PC-9 (cell line): Measurements from ENCODE around the gene RIMS1. TPM values are rescaled to one million over a fixed set of nuclear protein-coding genes. Genes with fewer than 3 reads are reported as not detected.

Experiments used
- BruUV-seq: library from RNA; stranded (reverse); fragments of 400-500 nt; replicated peaks from 2 replicates; lab custom pipeline; 2021; lab: Mats Ljungman, UMichigan
- CTCF ChIA-PET: fragments of 300-600 bp; sonication (Branson Sonifier 250); formaldehyde crosslinking; loops from one replicate; lab custom pipeline; 2022; ENCODE audit warnings: antibody characterized with exemption; lab: Charles Lee
- POLR2A ChIA-PET: fragments of 300-600 bp; sonication (Branson Sonifier 250); formaldehyde crosslinking; loops from one replicate; lab custom pipeline; 2022; ENCODE audit warnings: antibody characterized with exemption; ENCODE audit not compliant: unreplicated experiment; lab: Charles Lee
- DNase-seq, 2 experiments: peaks; one replicate each; pipeline versions ENCODE4 v3.0.0 to v3.0.0-alpha.2; 2015 to 2022; ENCODE audit warnings: mixed read lengths in 1 of 2
- H2AFZ ChIP-seq: fragments of 200-600 bp; sonication (generic); 2 replicates; pipeline ENCODE4 v1.8.1; 2017; ENCODE audit warnings: antibody characterized with exemption
- H3F3A ChIP-seq: fragments of 200-600 bp; sonication (generic); 2 replicates; pipeline ENCODE4 v1.8.1; 2017; ENCODE audit warnings: antibody characterized with exemption, mild to moderate bottlenecking, low read depth; ENCODE audit not compliant: insufficient read depth
- H3K27ac ChIP-seq: fragments of 200-600 bp; sonication (generic); 2 replicates; pipeline ENCODE4 v1.6.1; 2016; ENCODE audit warnings: mixed run types
- H3K27me3 ChIP-seq: fragments of 200-600 bp; sonication (generic); 2 replicates; pipeline ENCODE4 v1.6.1; 2016; ENCODE audit warnings: low read depth, mixed run types; ENCODE audit not compliant: insufficient read depth
- H3K36me3 ChIP-seq: fragments of 200-600 bp; sonication (generic); 2 replicates; pipeline ENCODE4 v1.6.1; 2016; ENCODE audit warnings: low read depth, mixed run types
- H3K4me1 ChIP-seq: fragments of 200-600 bp; sonication (generic); replicated peaks from 2 replicates; pipeline ENCODE4 v1.6.1; 2016; ENCODE audit warnings: mixed run types; ENCODE audit not compliant: insufficient read depth
- H3K4me2 ChIP-seq: fragments of 200-600 bp; sonication (generic); 2 replicates; pipeline ENCODE4 v1.6.1; 2017; ENCODE audit warnings: mixed run types
- H3K4me3 ChIP-seq: fragments of 200-600 bp; sonication (generic); 2 replicates; pipeline ENCODE4 v1.6.1; 2016; ENCODE audit warnings: mixed run types
- H3K79me2 ChIP-seq: fragments of 200-600 bp; sonication (generic); 2 replicates; pipeline ENCODE4 v1.6.1; 2017; ENCODE audit warnings: low read depth, mixed run types
- H3K9me2 ChIP-seq: fragments of 200-600 bp; sonication (generic); 2 replicates; pipeline ENCODE4 v1.8.1; 2017; ENCODE audit warnings: mild to moderate bottlenecking; ENCODE audit not compliant: insufficient read depth
- H3K9me3 ChIP-seq: fragments of 200-600 bp; sonication (generic); 2 replicates; pipeline ENCODE4 v1.8.1; 2016; ENCODE audit warnings: low read depth; ENCODE audit not compliant: insufficient read depth
- H4K20me1 ChIP-seq: fragments of 200-600 bp; sonication (generic); 2 replicates; pipeline ENCODE4 v1.8.1; 2017; ENCODE audit not compliant: insufficient read depth
- CTCF ChIP-seq: fragments of 200-600 bp; sonication (generic); conservative IDR thresholded peaks from 2 replicates; pipeline ENCODE4 v1.6.1; 2017; ENCODE audit warnings: mixed run types, antibody characterized with exemption, mild to moderate bottlenecking, moderate library complexity
- EZH2 ChIP-seq: fragments of 200-600 bp; sonication (generic); IDR thresholded peaks from 2 replicates; pipeline ENCODE4 v1.8.0; 2017; ENCODE audit warnings: antibody characterized with exemption, low read depth
- intact Hi-C: fragments of 100-400 bp; cut with micrococcal nuclease; formaldehyde crosslinking; loops from one replicate; pipeline ENCODE4 v1.10.0; 2022; ENCODE audit not compliant: unreplicated experiment
- total RNA-seq: library from RNA; stranded (reverse); gene quantifications from 2 replicates; pipeline ENCODE4 v1.2.3, GENCODE V29; 2021

RIMS1 gene
- total RNA-seq, 1 experiment from 2014 or later: not detected

GRCh38 chr6:72132427-72132826 lies 246.1 kb downstream of the RIMS1 start:
- intact Hi-C loops: no loop called here
- BruUV-seq: no TSS peak
- POLR2A ChIA-PET: no interaction called here
- H3F3A ChIP-seq: no peaks in the 10 kb centered on the region
- no peak for DNase-seq
- H2AFZ ChIP-seq: no peak overlapping the region
- TF ChIP-seq CTCF: no peak
- TF ChIP-seq EZH2: no peak
- CTCF ChIA-PET: no interaction called here
- H4K20me1 ChIP-seq: no peaks in the 10 kb centered on the region
- no peak overlapping the region for H3K4me3 ChIP-seq
- no peaks in the 10 kb centered on the region for H3K79me2 ChIP-seq
- H3K4me1 ChIP-seq: no peaks in the 10 kb centered on the region
- H3K4me2 ChIP-seq: no peak overlapping the region
- H3K9me2 ChIP-seq: no peaks in the 10 kb centered on the region
- H3K27me3 ChIP-seq: no peaks in the 10 kb centered on the region
- no peaks in the 10 kb centered on the region for H3K9me3 ChIP-seq
- no peaks in the 10 kb centered on the region for H3K36me3 ChIP-seq
- no peak overlapping the region for H3K27ac ChIP-seq

GRCh38 chr6:72132851-72133250 lies 246.5 kb downstream of the RIMS1 start:
- H3K9me3 ChIP-seq: no peaks in the 10 kb centered on the region
- no peak overlapping the region for H2AFZ ChIP-seq
- BruUV-seq: no TSS peak
- H3K36me3 ChIP-seq: no peaks in the 10 kb centered on the region
- no peaks in the 10 kb centered on the region for H3K27me3 ChIP-seq
- no peak overlapping the region for H3K27ac ChIP-seq
- no peak for DNase-seq
- H3K9me2 ChIP-seq: no peaks in the 10 kb centered on the region
- H3K79me2 ChIP-seq: no peaks in the 10 kb centered on the region
- no peak for TF ChIP-seq CTCF
- TF ChIP-seq EZH2: no peak
- no peak overlapping the region for H3K4me2 ChIP-seq
- H3K4me3 ChIP-seq: no peak overlapping the region
- ChIA-PET CTCF (no interaction called here), POLR2A (no interaction called here)
- H3F3A ChIP-seq: no peaks in the 10 kb centered on the region
- H4K20me1 ChIP-seq: no peaks in the 10 kb centered on the region
- no peaks in the 10 kb centered on the region for H3K4me1 ChIP-seq
- intact Hi-C loops: no loop called here

- H2AFZ ChIP-seq: no peak overlapping the region
- no peak overlapping the region for H3K4me2 ChIP-seq
- no peaks in the 10 kb centered on the region for H3K4me1 ChIP-seq
- no peak for TF ChIP-seq CTCF
- no peak for TF ChIP-seq EZH2
- intact Hi-C loops: no loop called here
- H4K20me1 ChIP-seq: no peaks in the 10 kb centered on the region
- no peaks in the 10 kb centered on the region for H3K9me2 ChIP-seq
- no peaks in the 10 kb centered on the region for H3K36me3 ChIP-seq
- ChIA-PET CTCF (no interaction called here), POLR2A (no interaction called here)
- no peaks in the 10 kb centered on the region for H3K9me3 ChIP-seq
- H3K27ac ChIP-seq: no peak overlapping the region
- no TSS peak for BruUV-seq
- H3F3A ChIP-seq: no peaks in the 10 kb centered on the region
- no peaks in the 10 kb centered on the region for H3K79me2 ChIP-seq
- no peaks in the 10 kb centered on the region for H3K27me3 ChIP-seq
- DNase-seq: no peak
- H3K4me3 ChIP-seq: no peak overlapping the region
Observed at GRCh38 chr6:72133324-72133723, 247.0 kb downstream of the RIMS1 start.
